B cell (primary cell): ENCODE measurements around the gene SYNJ2. TPM values are rescaled to one million over a fixed set of nuclear protein-coding genes. Genes with fewer than 3 reads are reported as not detected.

Source experiments
- ATAC-seq: fragments of 200-7000 bp; cut with Tn5 transposase; one replicate; pipeline ENCODE4 v1.10.0; 2021; ENCODE audit warnings: low read depth, mild to moderate bottlenecking, moderate number of reproducible peaks, moderate library complexity
- CTCF ChIA-PET: fragments of 350-600 bp; sonication (Branson Sonifier 250); formaldehyde crosslinking; loops from one replicate; lab custom pipeline; 2021; ENCODE audit warnings: antibody characterized with exemption, inconsistent platforms; lab: Charles Lee
- POLR2A ChIA-PET: fragments of 350-600 bp; sonication (Branson Sonifier 250); formaldehyde crosslinking; loops from one replicate; lab custom pipeline; 2021; ENCODE audit warnings: antibody characterized with exemption; lab: Charles Lee
- DNase-seq: peaks from one replicate; pipeline ENCODE4 v3.0.0; 2013
- H2AFZ ChIP-seq: 2 replicates; pipeline ENCODE4 v1.6.1; 2012; ENCODE audit warnings: mild to moderate bottlenecking, low read depth, low read length; ENCODE audit not compliant: insufficient read depth, poor library complexity, severe bottlenecking
- H3K27ac ChIP-seq, 2 donors: 1 replicate in 1 of 2; 2 replicates in 1 of 2; pipeline ENCODE4 v1.5.1; 2012 to 2013; ENCODE audit warnings: low read length in 2 of 2, mild to moderate bottlenecking in 2 of 2, moderate library complexity in 1 of 2
- H3K27me3 ChIP-seq, 4 experiments: fragments of 200-600 bp in 1 of 4; sonication (generic) in 1 of 4; replicated peaks in 1 of 4; 1 replicate in 2 of 4; 2 replicates in 2 of 4; pipeline versions ENCODE4 v1.6.1 to v1.7.0; 2013 to 2016; ENCODE audit warnings: low read length in 3 of 4, mild to moderate bottlenecking in 2 of 4, mixed read lengths in 1 of 4, moderate library complexity in 1 of 4; ENCODE audit not compliant: insufficient read depth in 4 of 4, control insufficient read depth in 3 of 4; ENCODE audit errors: control extremely low read depth in 1 of 4
- H3K36me3 ChIP-seq, 2 experiments: replicated peaks in 1 of 2; 1 replicate in 1 of 2; 2 replicates in 1 of 2; pipeline versions ENCODE4 v1.6.1 to v1.7.1; 2013; ENCODE audit warnings: low read length in 1 of 2; ENCODE audit not compliant: insufficient read depth in 2 of 2, control insufficient read depth in 1 of 2; ENCODE audit errors: control extremely low read depth in 1 of 2, extremely low read depth in 1 of 2
- H3K4me1 ChIP-seq, 2 donors: fragments of 200-600 bp in 1 of 2; sonication (generic) in 1 of 2; 1 replicate in 1 of 2; 2 replicates in 1 of 2; pipeline versions ENCODE4 v1.5.1 to v1.6.1; 2013 to 2017; ENCODE audit warnings: low read length in 2 of 2; ENCODE audit not compliant: control insufficient read depth in 2 of 2, insufficient read depth in 2 of 2
- H3K4me2 ChIP-seq: replicated peaks from 2 replicates; pipeline ENCODE3; 2012; ENCODE audit warnings: mild to moderate bottlenecking, low read depth, low read length; ENCODE audit not compliant: poor library complexity, severe bottlenecking
- H3K4me3 ChIP-seq, 5 experiments: fragments of 200-600 bp in 1 of 5; sonication (generic) in 1 of 5; 1 replicate in 3 of 5; 2 replicates in 2 of 5; pipeline versions ENCODE4 v1.5.1 to v1.7.0; 2011 to 2016; ENCODE audit warnings: low read length in 4 of 5, mild to moderate bottlenecking in 4 of 5, low read depth in 2 of 5, control low read depth in 1 of 5, moderate library complexity in 1 of 5; ENCODE audit not compliant: insufficient read depth in 1 of 5; ENCODE audit errors: control extremely low read depth in 1 of 5, extremely low read depth in 1 of 5
- H3K79me2 ChIP-seq: fragments of 200-600 bp; sonication (generic); one replicate; pipeline ENCODE4 v1.6.0; 2016; ENCODE audit warnings: low read length; ENCODE audit not compliant: control insufficient read depth, insufficient read depth
- H3K9ac ChIP-seq: fragments of 200-600 bp; sonication (generic); 2 replicates; pipeline ENCODE4 v1.6.1; 2017; ENCODE audit warnings: mild to moderate bottlenecking, low read length, moderate library complexity
- H3K9me3 ChIP-seq, 3 donors: one replicate each; pipeline versions ENCODE4 v1.6.1 to v1.7.1; 2013; ENCODE audit warnings: low read length in 2 of 3; ENCODE audit not compliant: control insufficient read depth in 2 of 3, insufficient read depth in 1 of 3; ENCODE audit errors: control extremely low read depth in 1 of 3
- H4K20me1 ChIP-seq: 2 replicates; pipeline ENCODE4 v1.6.0; 2012; ENCODE audit warnings: mild to moderate bottlenecking, low read length; ENCODE audit not compliant: insufficient read depth, control insufficient read depth, poor library complexity, severe bottlenecking
- H3K27ac Mint-ChIP-seq: one replicate; pipeline ENCODE4 v1.8.0; 2021; ENCODE audit warnings: mixed read lengths
- H3K27me3 Mint-ChIP-seq: one replicate; pipeline ENCODE4 v1.8.0; 2021; ENCODE audit warnings: mixed read lengths
- H3K4me1 Mint-ChIP-seq: one replicate; pipeline ENCODE4 v1.8.0; 2021; ENCODE audit warnings: mixed read lengths
- H3K4me3 Mint-ChIP-seq: one replicate; pipeline ENCODE4 v1.8.0; 2021; ENCODE audit warnings: mixed read lengths
- H3K9me3 Mint-ChIP-seq: one replicate; pipeline ENCODE4 v1.8.0; 2022; ENCODE audit warnings: mixed read lengths; ENCODE audit not compliant: insufficient read depth
- EZH2 ChIP-seq: IDR thresholded peaks from 2 replicates; pipeline ENCODE4 v1.6.1; 2012; ENCODE audit warnings: borderline replicate concordance, low read depth, mild to moderate bottlenecking, moderate library complexity, low read length; ENCODE audit not compliant: insufficient read depth, poor library complexity, severe bottlenecking
- WGBS: methylation state at CpG from one replicate; pipeline ENCODE4 v1.1.5; 2013; ENCODE audit warnings: missing lambda C conversion rate; ENCODE audit not compliant: insufficient coverage; 5-methylcytosine and 5-hydroxymethylcytosine counted together
- intact Hi-C: fragments of 100-400 bp; cut with micrococcal nuclease; formaldehyde crosslinking; loops from one replicate; pipeline ENCODE4 v1.10.0; 2022
- polyA plus RNA-seq: library from polyadenylated mRNA; depleted of rRNA; stranded (reverse); fragments of >200 nt; gene quantifications from 2 replicates; pipeline ENCODE4 v1.2.3, GENCODE V29; 2012
- total RNA-seq, 2 donors: library from RNA; stranded (reverse); fragments of 120-200 nt in 1 of 2; gene quantifications; 1 replicate in 1 of 2; 2 replicates in 1 of 2; pipeline versions ENCODE4 v1.2.3 to v1.2.4, GENCODE V29; 2013 to 2022
- TF ChIP-seq, protein P1 (sequence below): fragments of 200-600 bp; IDR thresholded peaks from one replicate; pipeline ENCODE4 v1.8.0; 2022; ENCODE audit warnings: antibody characterized with exemption, mild to moderate bottlenecking

The SYNJ2 gene
- total and polyA plus RNA-seq, 2 donors (not counting 1 experiment from before 2014, with no cell fraction given): 5.2 to 11.4 TPM

GRCh38 chr6:158113802-158114201 is 132.1 kb downstream of the SYNJ2 start:
- Histone ChIP-seq H3K4me1 (no peaks in the 10 kb centered on the region), H3K4me3 (no peak overlapping the region), H4K20me1 (no peaks in the 10 kb centered on the region), H3K27me3 (no peaks in the 10 kb centered on the region), H3K36me3 (peaks cover 0 to 2% of the 10 kb centered on the region in 2 experiments), H3K27ac (no peak overlapping the region), H3K9me3 (no peaks in the 10 kb centered on the region), H3K4me2 (no peak overlapping the region), H3K9ac (no peak overlapping the region), H2AFZ (no peak overlapping the region), H3K79me2 (no peaks in the 10 kb centered on the region)
- no peaks in the 10 kb centered on the region for H3K4me1 Mint-ChIP-seq
- H3K9me3 Mint-ChIP-seq: no peaks in the 10 kb centered on the region
- ChIA-PET POLR2A (no interaction called here), CTCF (no interaction called here)
- no peak overlapping the region for H3K4me3 Mint-ChIP-seq
- intact Hi-C loops: no loop called here
- H3K27me3 Mint-ChIP-seq: no peaks in the 10 kb centered on the region
- DNase-seq (no peak), ATAC-seq (no peak)
- no peak overlapping the region for H3K27ac Mint-ChIP-seq
- TF ChIP-seq EZH2: no peak
- TF ChIP-seq, protein P1, sequence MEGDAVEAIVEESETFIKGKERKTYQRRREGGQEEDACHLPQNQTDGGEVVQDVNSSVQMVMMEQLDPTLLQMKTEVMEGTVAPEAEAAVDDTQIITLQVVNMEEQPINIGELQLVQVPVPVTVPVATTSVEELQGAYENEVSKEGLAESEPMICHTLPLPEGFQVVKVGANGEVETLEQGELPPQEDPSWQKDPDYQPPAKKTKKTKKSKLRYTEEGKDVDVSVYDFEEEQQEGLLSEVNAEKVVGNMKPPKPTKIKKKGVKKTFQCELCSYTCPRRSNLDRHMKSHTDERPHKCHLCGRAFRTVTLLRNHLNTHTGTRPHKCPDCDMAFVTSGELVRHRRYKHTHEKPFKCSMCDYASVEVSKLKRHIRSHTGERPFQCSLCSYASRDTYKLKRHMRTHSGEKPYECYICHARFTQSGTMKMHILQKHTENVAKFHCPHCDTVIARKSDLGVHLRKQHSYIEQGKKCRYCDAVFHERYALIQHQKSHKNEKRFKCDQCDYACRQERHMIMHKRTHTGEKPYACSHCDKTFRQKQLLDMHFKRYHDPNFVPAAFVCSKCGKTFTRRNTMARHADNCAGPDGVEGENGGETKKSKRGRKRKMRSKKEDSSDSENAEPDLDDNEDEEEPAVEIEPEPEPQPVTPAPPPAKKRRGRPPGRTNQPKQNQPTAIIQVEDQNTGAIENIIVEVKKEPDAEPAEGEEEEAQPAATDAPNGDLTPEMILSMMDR: no peak

DNA sequence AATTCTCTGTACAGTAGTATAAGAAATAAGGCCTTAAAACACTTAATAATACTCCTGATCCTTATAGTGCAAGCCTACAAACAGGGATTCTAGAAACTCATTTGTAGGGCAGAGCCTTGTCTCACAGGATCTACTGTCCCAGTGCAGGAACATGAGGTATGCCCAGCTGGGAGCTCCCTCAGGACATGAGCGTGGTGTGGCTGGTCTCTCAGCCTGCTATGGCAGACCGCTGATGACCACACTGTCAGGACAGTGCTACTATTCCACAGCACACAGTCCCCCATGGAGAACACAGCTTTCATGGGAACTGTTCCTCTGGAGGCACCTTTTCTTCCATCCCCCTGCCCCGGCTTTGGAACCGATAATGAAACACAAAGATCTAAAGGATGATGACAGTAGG is 133.4 kb downstream of the SYNJ2 start:
- no peak overlapping the region for H3K27ac Mint-ChIP-seq
- Histone ChIP-seq H2AFZ (no peak overlapping the region), H3K79me2 (no peaks in the 10 kb centered on the region), H3K36me3 (peaks cover 0 to 2% of the 10 kb centered on the region in 2 experiments), H3K4me3 (no peak overlapping the region), H3K4me1 (no peaks in the 10 kb centered on the region), H3K9me3 (no peaks in the 10 kb centered on the region), H3K4me2 (no peak overlapping the region), H4K20me1 (no peaks in the 10 kb centered on the region), H3K27me3 (no peaks in the 10 kb centered on the region), H3K27ac (no peak overlapping the region), H3K9ac (no peak overlapping the region)
- intact Hi-C loops: no loop called here
- H3K27me3 Mint-ChIP-seq: no peaks in the 10 kb centered on the region
- 90% methylated on average over 4 of the region's 4 CpGs for WGBS
- no peak for DNase-seq
- POLR2A ChIA-PET: no interaction called here
- no peaks in the 10 kb centered on the region for H3K4me1 Mint-ChIP-seq
- CTCF ChIA-PET: no interaction called here
- no peak for TF ChIP-seq EZH2
- TF ChIP-seq, protein P1: no peak
- ATAC-seq: no peak
- H3K4me3 Mint-ChIP-seq: no peak overlapping the region
- H3K9me3 Mint-ChIP-seq: no peaks in the 10 kb centered on the region
